HG03095 (cell line): ENCODE results near the gene PTDSS2.
A peak's percentile ranks its signal among the peaks of the same experiment; 100 is the strongest.
"Not testable (repeated sequence)": the region's sequence is repeated elsewhere in the genome, so short reads cannot be mapped to it uniquely, and the experiment has no call there.

ENCODE experiments used
- ATAC-seq: cut with Tn5 transposase; IDR thresholded peaks from one replicate; pipeline ENCODE4 v1.9.1; 2021; ENCODE audit warnings: moderate library complexity; ENCODE audit not compliant: unreplicated experiment

PTDSS2 gene

GRCh38 chr11:449889-450808 lies at the start of gene PTDSS2:
TSS of gene PTDSS2 (plus strand) at chr11:450279. CDS start at chr11:450456, 177 bp downstream.
- peak; percentile 62 for ATAC-seq

- ATAC-seq = not testable (repeated sequence)
Observed at GRCh38 chr11:401196-401595, 48.9 kb upstream of the PTDSS2 start.

- ATAC-seq = no peak
Observed at GRCh38 chr11:403021-403760, 46.9 kb upstream of the PTDSS2 start.

- ATAC-seq = no peak
Observed at GRCh38 chr11:403761-404431, 46.2 kb upstream of the PTDSS2 start.

- no peak for ATAC-seq
Observed at GRCh38 chr11:404551-405264, 45.4 kb upstream of the PTDSS2 start.

- ATAC-seq = no peak
Observed at GRCh38 chr11:405323-405953, 44.6 kb upstream of the PTDSS2 start.

- ATAC-seq = no peak
Observed at GRCh38 chr11:405954-406795, 43.9 kb upstream of the PTDSS2 start.

GRCh38 chr11:406796-407650 lies 43.1 kb upstream of the PTDSS2 start:
- peak; percentile 61 for ATAC-seq

- ATAC-seq = no peak
Observed at GRCh38 chr11:407651-408123, 42.4 kb upstream of the PTDSS2 start.

GRCh38 chr11:408154-409007 lies 41.7 kb upstream of the PTDSS2 start:
- no peak for ATAC-seq

GRCh38 chr11:409008-409599 lies 41.0 kb upstream of the PTDSS2 start:
- ATAC-seq = no peak

GRCh38 chr11:409600-410483 lies 40.2 kb upstream of the PTDSS2 start:
- ATAC-seq = no peak

GRCh38 chr11:410711-411110 lies 39.4 kb upstream of the PTDSS2 start:
- not testable (repeated sequence) for ATAC-seq

- ATAC-seq = not testable (repeated sequence)
Observed at GRCh38 chr11:411520-411919, 38.6 kb upstream of the PTDSS2 start.

GRCh38 chr11:412641-413119 lies 37.4 kb upstream of the PTDSS2 start:
- ATAC-seq = no peak
